Non-pigmented ciliary epithelial cell (primary cell): Measurements from ENCODE around the gene NEDD9.

Experiments used
- DNase-seq: peaks from one replicate; pipeline ENCODE4 v3.0.0-alpha.2; 2010; ENCODE audit warnings: low read depth

NEDD9 gene

GRCh38 chr6:11233673-11234573 is 1.5 kb upstream of the NEDD9 start:
- no peak for DNase-seq

GRCh38 chr6:11232770-11233626 is 530 bp upstream of the NEDD9 start:
- DNase-seq = no peak

GRCh38 chr6:11231564-11232192 is 790 bp downstream of the NEDD9 start:
- no peak for DNase-seq

- DNase-seq = no peak
These were observed 1.4 kb downstream of the NEDD9 start for GRCh38 chr6:11231108-11231463.

GRCh38 chr6:11230158-11231107 is 2.0 kb downstream of the NEDD9 start:
- no peak for DNase-seq

- DNase-seq = no peak
These were observed 2.8 kb downstream of the NEDD9 start for GRCh38 chr6:11229655-11230046.

- DNase-seq = no peak
These were observed 3.4 kb downstream of the NEDD9 start for GRCh38 chr6:11228935-11229654.

- DNase-seq = no peak
These were observed 4.8 kb downstream of the NEDD9 start for GRCh38 chr6:11227698-11228097.

- no peak for DNase-seq
These were observed 6.5 kb downstream of the NEDD9 start for GRCh38 chr6:11226005-11226404.

GRCh38 chr6:11224966-11225463 is 7.5 kb downstream of the NEDD9 start:
- DNase-seq = no peak

GRCh38 chr6:11224252-11224965 is 8.1 kb downstream of the NEDD9 start:
- no peak for DNase-seq

- no peak for DNase-seq
These were observed 9.1 kb downstream of the NEDD9 start for GRCh38 chr6:11223286-11223864.

GRCh38 chr6:11222385-11223277 is 9.8 kb downstream of the NEDD9 start:
- no peak for DNase-seq

GRCh38 chr6:11221623-11222384 is 10.7 kb downstream of the NEDD9 start:
- DNase-seq = no peak

GRCh38 chr6:11219400-11219834 is 13.1 kb downstream of the NEDD9 start:
- DNase-seq = no peak

GRCh38 chr6:11218538-11219399 is 13.7 kb downstream of the NEDD9 start:
- DNase-seq = no peak

- no peak for DNase-seq
These were observed 14.4 kb downstream of the NEDD9 start for GRCh38 chr6:11218102-11218442.
